Body of pancreas (tissue), 4 donors: ENCODE results near the gene NUDT14.

ENCODE experiments used
- CTCF ChIP-seq, 7 experiments: fragments of 450-650 bp in 4 of 7; fragments of 200-600 bp in 3 of 7; sonication (generic) in 3 of 7; IDR thresholded peaks; one replicate each; pipeline ENCODE4 v1.5.1; 2016 to 2019; ENCODE audit warnings: antibody characterized with exemption in 7 of 7
- POLR2A ChIP-seq, 3 donors: fragments of 450-650 bp; IDR thresholded peaks; one replicate each; pipeline ENCODE4 v1.6.1; 2016; ENCODE audit warnings: antibody characterized with exemption in 3 of 3, mild to moderate bottlenecking in 2 of 3

GRCh38 chr14:105132921-105133654 is 48.0 kb downstream of the NUDT14 start:
- TF ChIP-seq POLR2A (IDR thresholded peaks at IDR 0.05) (no peak), CTCF (IDR thresholded peaks at IDR 0.05) (no peak)
